Skin epidermis (tissue), 12 donors: Measurements from ENCODE around the gene WNT11.
A peak's percentile ranks its signal among the peaks of the same experiment; 100 is the strongest.

ENCODE experiments used
- H3K27ac ChIP-seq, 21 experiments: fragments of 200-600 bp; sonication (generic) in 11 of 21; one replicate each; pipeline ENCODE4 v1.5.0; 2020; ENCODE audit warnings: mild to moderate bottlenecking in 3 of 21, inconsistent platforms in 2 of 21, moderate library complexity in 2 of 21
- H3K4me3 ChIP-seq, 7 experiments: fragments of 200-600 bp; sonication (generic) in 2 of 7; one replicate each; pipeline ENCODE4 v1.5.0; 2020; ENCODE audit warnings: inconsistent platforms in 2 of 7, mild to moderate bottlenecking in 2 of 7, moderate library complexity in 1 of 7

WNT11 gene

GRCh38 chr11:76161261-76161961, 44.9 kb downstream of the WNT11 start:
- no peak overlapping the region for H3K4me3 ChIP-seq
- H3K27ac ChIP-seq = peak overlapping the region in 1 of 21 experiments; percentile 24

GRCh38 chr11:76160856-76161255, 45.4 kb downstream of the WNT11 start:
- Histone ChIP-seq H3K27ac (peak overlapping the region in 1 of 21 experiments; percentile 24), H3K4me3 (no peak overlapping the region)

GRCh38 chr11:76159983-76160661, 46.2 kb downstream of the WNT11 start:
- H3K4me3 ChIP-seq = no peak overlapping the region
- no peak overlapping the region for H3K27ac ChIP-seq

- Histone ChIP-seq H3K27ac (no peak overlapping the region), H3K4me3 (no peak overlapping the region)
Observed at GRCh38 chr11:76159303-76159937, 46.9 kb downstream of the WNT11 start.

DNA sequence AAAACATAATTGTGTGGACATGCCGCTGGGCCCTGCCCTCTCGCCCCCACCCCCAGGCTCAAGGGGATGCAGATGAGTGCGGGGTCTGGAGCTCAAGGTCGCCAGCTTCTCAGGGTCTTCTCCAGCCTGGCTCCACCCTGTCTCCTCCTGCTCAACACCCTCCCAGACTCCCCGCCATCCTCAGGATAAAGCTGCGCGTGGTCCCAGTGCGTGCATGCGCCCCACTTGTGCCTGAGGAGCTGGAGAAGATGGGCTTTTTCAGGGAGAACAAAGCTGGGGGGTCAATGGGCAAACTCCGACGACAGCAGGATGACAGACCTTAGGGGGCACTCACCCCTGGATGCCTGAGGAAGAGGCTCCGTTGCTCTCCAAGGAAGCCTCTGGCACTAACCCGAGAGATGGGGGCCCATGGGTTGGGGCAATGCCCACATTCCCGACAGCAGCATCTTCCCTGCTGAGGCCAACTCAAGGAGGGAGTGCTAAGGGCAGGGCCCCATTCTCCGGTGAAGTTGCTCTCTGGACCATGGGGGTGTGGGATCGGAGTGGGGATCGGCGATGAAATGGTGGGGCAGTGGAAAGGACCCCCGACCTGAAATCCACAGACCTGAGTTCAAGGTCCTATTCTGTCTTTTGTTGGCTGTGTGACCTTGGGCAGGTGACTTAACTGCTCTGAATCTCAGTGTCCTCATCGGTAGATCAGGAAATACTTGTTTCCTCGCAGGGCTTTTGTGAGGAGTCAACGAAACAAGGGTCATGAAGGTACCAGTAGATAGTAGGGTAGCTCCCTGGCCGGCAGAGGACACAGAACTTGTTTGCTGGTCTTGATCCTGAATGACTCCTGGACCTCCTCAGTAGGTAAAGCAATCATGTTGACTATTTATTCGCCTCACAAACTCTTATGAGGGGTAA, 47.7 kb downstream of the WNT11 start:
- no peak overlapping the region for H3K4me3 ChIP-seq

DNA sequence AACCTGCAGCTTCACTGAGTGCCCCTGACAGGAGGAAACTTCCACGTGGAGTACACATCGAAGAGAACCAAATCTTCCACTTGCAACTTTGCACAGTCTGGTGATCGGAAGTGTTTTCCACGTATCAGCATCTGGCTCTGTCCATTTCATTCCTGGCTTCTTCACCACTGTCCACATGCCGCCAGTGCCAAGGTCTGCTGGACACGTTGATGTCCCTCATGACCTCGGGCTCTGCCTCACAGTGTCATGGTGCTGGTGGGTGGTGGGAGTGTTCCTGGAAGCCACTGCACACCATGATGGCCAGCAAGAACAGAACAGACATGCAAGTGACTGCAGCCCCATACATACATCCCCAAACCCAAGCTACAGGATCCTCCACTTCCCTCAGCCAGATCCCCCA, 48.4 kb downstream of the WNT11 start:
- Histone ChIP-seq H3K4me3 (no peak overlapping the region), H3K27ac (no peak overlapping the region)

More for the DNA sequence above, 47.7 kb downstream of the WNT11 start:
- no peak overlapping the region for H3K27ac ChIP-seq

- H3K4me3 ChIP-seq = no peak overlapping the region
- no peak overlapping the region for H3K27ac ChIP-seq
Observed at GRCh38 chr11:76156971-76157427, 49.3 kb downstream of the WNT11 start.

DNA sequence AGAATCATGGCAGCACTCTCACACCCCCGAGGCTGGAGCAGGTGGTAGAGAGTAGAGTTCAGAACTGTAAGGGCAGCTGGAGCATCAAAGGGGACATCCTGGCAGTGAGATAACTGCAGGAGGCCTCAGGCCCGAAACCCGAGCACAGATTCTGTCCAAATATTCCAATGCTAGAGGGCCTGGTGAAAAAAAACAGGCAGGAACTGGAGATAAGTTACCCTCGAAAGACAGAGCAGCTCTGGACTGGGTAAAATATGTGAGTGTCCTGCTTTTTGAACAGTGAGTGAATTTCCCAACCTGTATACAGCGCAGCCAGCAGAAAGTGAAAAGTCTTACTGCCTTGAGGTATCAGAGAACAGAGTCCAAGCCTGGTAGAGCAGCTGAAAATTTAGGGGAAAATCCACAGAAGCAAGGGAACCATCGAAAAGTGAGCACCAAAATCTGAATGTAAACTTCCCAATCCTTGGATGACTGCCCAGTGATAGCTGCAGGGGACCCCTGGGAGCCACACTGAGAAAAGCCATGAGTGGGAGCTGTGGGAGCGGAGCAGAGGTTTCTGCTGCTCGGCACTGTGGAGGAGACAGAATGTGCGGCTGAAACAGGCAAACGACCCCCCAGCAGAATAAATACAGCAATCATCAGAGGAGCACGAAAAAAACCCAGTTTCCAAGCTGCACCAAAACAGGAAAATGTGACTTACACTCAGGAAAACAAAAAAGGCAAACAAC, 50.6 kb downstream of the WNT11 start:
- Histone ChIP-seq H3K27ac (no peak overlapping the region), H3K4me3 (no peak overlapping the region)

DNA sequence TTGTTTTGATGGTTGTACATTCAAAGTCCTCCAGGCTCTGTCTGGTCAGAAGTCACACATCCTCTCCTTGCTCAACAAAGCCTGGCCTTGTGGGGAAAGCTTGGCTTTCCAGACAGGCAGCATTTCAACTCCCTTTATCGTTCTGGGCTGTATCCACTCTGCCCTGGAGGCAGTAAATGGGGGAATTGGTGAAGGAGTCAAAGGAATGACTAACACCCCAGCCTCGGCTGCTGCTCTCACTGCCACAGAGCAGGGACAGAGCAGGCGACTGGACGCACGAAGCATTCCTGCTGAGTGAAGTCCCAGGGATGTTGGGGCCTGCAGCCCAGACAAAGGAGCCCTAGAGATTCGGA, 52.8 kb downstream of the WNT11 start:
- peak overlapping the region in 8 of 21 experiments; percentile 5 to 65 (median 22) for H3K27ac ChIP-seq
- no peak overlapping the region for H3K4me3 ChIP-seq

- H3K27ac ChIP-seq = peak overlapping the region in 13 of 21 experiments; percentile 5 to 65 (median 42)
- peak overlapping the region in 4 of 7 experiments; percentile 14 to 40 (median 27) for H3K4me3 ChIP-seq
Observed at GRCh38 chr11:76152741-76153570, 53.3 kb downstream of the WNT11 start.

DNA sequence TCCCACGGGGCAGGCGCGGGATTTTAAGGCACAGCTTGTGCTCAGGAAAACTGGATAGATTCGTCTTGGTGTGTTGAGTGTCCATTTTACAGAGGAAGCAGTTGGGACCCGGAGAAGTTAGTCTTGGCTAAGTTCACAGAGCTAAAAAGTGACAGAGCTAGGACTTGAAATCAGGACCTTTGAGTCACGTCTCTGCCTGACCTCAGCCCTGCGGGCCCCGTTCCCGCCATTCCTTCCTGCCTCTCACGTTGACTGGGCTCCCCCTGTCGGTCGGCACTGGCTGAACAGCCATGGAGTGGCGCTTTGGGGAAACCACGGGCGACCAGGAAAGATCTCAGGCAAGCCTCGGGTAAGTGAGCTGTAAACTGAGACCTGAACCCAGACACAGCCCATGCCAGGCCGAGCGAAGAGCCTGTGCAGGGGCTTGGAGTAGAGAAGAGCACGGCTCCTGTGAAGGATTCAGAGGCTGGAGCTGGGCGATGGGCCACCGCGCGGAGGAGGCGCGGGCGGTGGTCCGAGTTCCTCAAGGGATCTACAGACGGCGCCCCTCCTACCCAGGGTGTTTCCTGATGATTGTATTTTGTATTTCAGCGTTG, 54.1 kb downstream of the WNT11 start:
- Histone ChIP-seq H3K27ac (peak overlapping the region in 7 of 21 experiments; percentile 33 to 65 (median 60)), H3K4me3 (peak overlapping the region; percentile 14 to 40 (median 18))

DNA sequence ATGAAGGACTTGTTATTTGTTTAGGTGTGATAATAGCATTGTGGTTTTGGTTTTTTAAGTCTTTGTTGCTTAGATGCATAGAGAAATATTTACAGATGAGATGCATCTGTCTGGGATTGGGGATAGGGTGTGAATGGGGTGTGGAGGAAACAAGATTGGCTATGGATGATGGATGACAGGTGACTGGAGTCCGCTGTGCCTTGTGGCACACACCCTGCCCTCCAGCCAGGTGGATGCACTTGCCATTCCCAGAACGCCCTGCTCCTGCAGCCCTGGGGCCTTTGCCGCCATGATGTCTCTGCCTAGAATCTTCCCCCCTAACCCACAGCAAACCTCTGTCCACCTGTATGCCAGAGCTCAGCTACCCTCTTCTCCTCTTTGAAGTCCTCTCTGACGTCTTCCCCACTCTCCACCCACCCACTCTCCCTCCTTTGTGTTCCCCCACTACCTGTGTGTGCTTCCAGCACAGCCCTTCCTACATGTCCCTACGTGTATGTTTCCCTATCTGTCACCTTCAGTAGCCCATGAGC, 54.7 kb downstream of the WNT11 start:
- H3K4me3 ChIP-seq = peak overlapping the region in 1 of 7 experiments; percentile 17
- no peak overlapping the region for H3K27ac ChIP-seq

GRCh38 chr11:76150141-76150540, 56.2 kb downstream of the WNT11 start:
- no peak overlapping the region for H3K27ac ChIP-seq
- H3K4me3 ChIP-seq = no peak overlapping the region

- H3K27ac ChIP-seq = no peak overlapping the region
Observed at GRCh38 chr11:76149713-76150112, 56.6 kb downstream of the WNT11 start.

GRCh38 chr11:76148941-76149613, 57.2 kb downstream of the WNT11 start:
- no peak overlapping the region for H3K4me3 ChIP-seq

More at GRCh38 chr11:76149713-76150112, 56.6 kb downstream of the WNT11 start:
- no peak overlapping the region for H3K4me3 ChIP-seq

GRCh38 chr11:76148231-76148630, 58.1 kb downstream of the WNT11 start:
- Histone ChIP-seq H3K27ac (no peak overlapping the region), H3K4me3 (no peak overlapping the region)

More at GRCh38 chr11:76148941-76149613, 57.2 kb downstream of the WNT11 start:
- no peak overlapping the region for H3K27ac ChIP-seq
